Measurements from ENCODE around the gene FAM163B.

GRCh38 chr9:133602277-133602676 lies 6.9 kb downstream of the FAM163B start:
- TF ChIP-seq CTCF (IDR thresholded peaks at IDR 0.05 in 8 of 11, conservative IDR thresholded peaks at IDR 0.05 in 3 of 11) (no peak), POLR2AphosphoS5 (IDR thresholded peaks at IDR 0.05) (no peak), POLR2A (IDR thresholded peaks at IDR 0.05) (no peak)
